H1 (cell line): ENCODE data around the gene PFDN1. TPM values are rescaled to one million over a fixed set of nuclear protein-coding genes. Genes with fewer than 3 reads are reported as not detected.

Experiments used
- polyA plus RNA-seq, 7 experiments: library from polyadenylated mRNA; depleted of rRNA in 3 of 7; stranded (reverse) in 5 of 7; unstranded in 2 of 7; fragments of >200 nt in 5 of 7; fragments of 200-250 nt in 2 of 7; gene quantifications; 1 replicate in 5 of 7; 2 replicates in 1 of 7; 4 replicates in 1 of 7; pipeline versions ENCODE4 v1.2.1 to v1.2.3, GENCODE V29; 2011 to 2013; ENCODE audit warnings: missing spikeins in 2 of 7, mixed read lengths in 2 of 7
- total RNA-seq: library from RNA; stranded (reverse); fragmentation: NEBNext Ultra II Directional; extraction: Animal tissue kit (Norgen Biotek cat#: 25700); gene quantifications from 2 replicates; pipeline ENCODE4 v1.2.1, GENCODE V29; 2021

The PFDN1 gene
- total and polyA plus RNA-seq, 2 of the 8 experiments (the other 6 are each of a cell fraction or from before 2014, with no cell fraction given) = 53.0 to 89.6 TPM

Other genes with a start within 250 kb of the PFDN1 start
- 2.1 and 2.3 TPM in 2 replicates for gene PURA, start 189.0 kb downstream of the PFDN1 start, total RNA-seq
- 0.58 and 0.98 TPM in 2 replicates for gene PURA, start 189.0 kb downstream of the PFDN1 start, polyA plus RNA-seq (2011; rRNA removed)
- gene IGIP, start 177.2 kb downstream of the PFDN1 start, total RNA-seq = 0.33 and 0.69 TPM in 2 replicates
- 0.14 and 0.32 TPM in 2 replicates for gene IGIP, start 177.2 kb downstream of the PFDN1 start, polyA plus RNA-seq (2011; rRNA removed)
- 25.0 and 28.1 TPM in 2 replicates for gene CYSTM1, start 127.9 kb downstream of the PFDN1 start, total RNA-seq
- gene CYSTM1, start 127.9 kb downstream of the PFDN1 start, polyA plus RNA-seq (2011; rRNA removed) = 38.8 and 47.8 TPM in 2 replicates
- gene HBEGF, start 43.5 kb upstream of the PFDN1 start, total RNA-seq = 2.5 and 2.8 TPM in 2 replicates
- gene HBEGF, start 43.5 kb upstream of the PFDN1 start, polyA plus RNA-seq (2011; rRNA removed) = 2.1 and 2.4 TPM in 2 replicates
- 0.15 and 0.28 TPM in 2 replicates for gene SLC4A9, start 57.1 kb upstream of the PFDN1 start, total RNA-seq
- gene SLC4A9, start 57.1 kb upstream of the PFDN1 start, polyA plus RNA-seq (2011; rRNA removed) = 0.15 and 0.24 TPM in 2 replicates
- gene ANKHD1, start 98.7 kb upstream of the PFDN1 start, total RNA-seq = 101 and 108 TPM in 2 replicates
- gene ANKHD1, start 98.7 kb upstream of the PFDN1 start, polyA plus RNA-seq (2011; rRNA removed) = 52.0 and 69.9 TPM in 2 replicates
- gene EIF4EBP3, start 244.6 kb upstream of the PFDN1 start, total RNA-seq = 8.9 and 11.7 TPM in 2 replicates
- gene EIF4EBP3, start 244.6 kb upstream of the PFDN1 start, polyA plus RNA-seq (2011; rRNA removed) = 11.0 and 11.1 TPM in 2 replicates